Esophagus squamous epithelium (tissue), 5 donors: Measurements from ENCODE around the gene ATP10A. TPM values are rescaled to one million over a fixed set of nuclear protein-coding genes. Genes with fewer than 3 reads are reported as not detected.
"Not testable (repeated sequence)": the region's sequence is repeated elsewhere in the genome, so short reads cannot be mapped to it uniquely, and the experiment has no call there.

Experiments used
- DNase-seq: peaks from one replicate; lab custom pipeline; 2025; lab: John Stamatoyannopoulos, UW
- H3K27ac ChIP-seq, 4 donors: fragments of 200-600 bp; sonication (generic); one replicate each; pipeline ENCODE4 v1.5.1; 2016 to 2019; ENCODE audit warnings: mild to moderate bottlenecking in 1 of 4
- H3K27me3 ChIP-seq, 4 donors: fragments of 200-600 bp; sonication (generic); 1 replicate in 3 of 4; 2 replicates in 1 of 4; pipeline versions ENCODE4 v1.5.1 to v1.6.0; 2017 to 2021; ENCODE audit warnings: antibody characterized with exemption in 1 of 4
- H3K36me3 ChIP-seq, 3 donors: fragments of 200-600 bp; sonication (generic); one replicate each; pipeline ENCODE4 v1.5.1; 2016 to 2019
- H3K4me1 ChIP-seq, 3 donors: fragments of 200-600 bp; sonication (generic); one replicate each; pipeline ENCODE4 v1.5.1; 2017 to 2019
- H3K4me3 ChIP-seq, 4 donors: fragments of 200-600 bp; sonication (generic); 1 replicate in 3 of 4; 2 replicates in 1 of 4; pipeline ENCODE4 v1.5.1; 2016 to 2019; ENCODE audit warnings: mild to moderate bottlenecking in 2 of 4, moderate library complexity in 1 of 4
- H3K9me3 ChIP-seq, 3 donors: fragments of 200-600 bp; sonication (generic); one replicate each; pipeline ENCODE4 v1.5.1; 2016 to 2019
- POLR2A ChIP-seq, 4 donors: fragments of 450-650 bp; IDR thresholded peaks; one replicate each; pipeline ENCODE4 v1.6.1; 2017; ENCODE audit warnings: antibody characterized with exemption in 4 of 4, mild to moderate bottlenecking in 4 of 4, moderate library complexity in 3 of 4
- WGBS, 2 donors: methylation state at CpG; one replicate each; pipeline ENCODE4 v1.1.5; 2018; 5-methylcytosine and 5-hydroxymethylcytosine counted together
- intact Hi-C: fragments of 100-400 bp; cut with DNase I; formaldehyde crosslinking; loops from one replicate; pipeline ENCODE4 v1.15.0; 2022
- total RNA-seq, 4 donors: library from RNA; depleted of rRNA; stranded (reverse); fragments of >200 nt; gene quantifications; one replicate each; pipeline ENCODE4 v1.1.0, GENCODE V29; 2016
- TF ChIP-seq, protein P1 (sequence below), 6 experiments: fragments of 450-650 bp in 4 of 6; fragments of 200-600 bp in 2 of 6; sonication (generic) in 2 of 6; IDR thresholded peaks; one replicate each; pipeline ENCODE4 v1.5.1; 2016 to 2019; ENCODE audit warnings: antibody characterized with exemption in 6 of 6, mild to moderate bottlenecking in 4 of 6, moderate library complexity in 4 of 6
- donor health status: DM: yes; HTN: yes; CAD: no.

Gene ATP10A
- total RNA-seq, 4 donors from 2014 or later: 0.88 to 6.3 (median 1.9) TPM

DNA sequence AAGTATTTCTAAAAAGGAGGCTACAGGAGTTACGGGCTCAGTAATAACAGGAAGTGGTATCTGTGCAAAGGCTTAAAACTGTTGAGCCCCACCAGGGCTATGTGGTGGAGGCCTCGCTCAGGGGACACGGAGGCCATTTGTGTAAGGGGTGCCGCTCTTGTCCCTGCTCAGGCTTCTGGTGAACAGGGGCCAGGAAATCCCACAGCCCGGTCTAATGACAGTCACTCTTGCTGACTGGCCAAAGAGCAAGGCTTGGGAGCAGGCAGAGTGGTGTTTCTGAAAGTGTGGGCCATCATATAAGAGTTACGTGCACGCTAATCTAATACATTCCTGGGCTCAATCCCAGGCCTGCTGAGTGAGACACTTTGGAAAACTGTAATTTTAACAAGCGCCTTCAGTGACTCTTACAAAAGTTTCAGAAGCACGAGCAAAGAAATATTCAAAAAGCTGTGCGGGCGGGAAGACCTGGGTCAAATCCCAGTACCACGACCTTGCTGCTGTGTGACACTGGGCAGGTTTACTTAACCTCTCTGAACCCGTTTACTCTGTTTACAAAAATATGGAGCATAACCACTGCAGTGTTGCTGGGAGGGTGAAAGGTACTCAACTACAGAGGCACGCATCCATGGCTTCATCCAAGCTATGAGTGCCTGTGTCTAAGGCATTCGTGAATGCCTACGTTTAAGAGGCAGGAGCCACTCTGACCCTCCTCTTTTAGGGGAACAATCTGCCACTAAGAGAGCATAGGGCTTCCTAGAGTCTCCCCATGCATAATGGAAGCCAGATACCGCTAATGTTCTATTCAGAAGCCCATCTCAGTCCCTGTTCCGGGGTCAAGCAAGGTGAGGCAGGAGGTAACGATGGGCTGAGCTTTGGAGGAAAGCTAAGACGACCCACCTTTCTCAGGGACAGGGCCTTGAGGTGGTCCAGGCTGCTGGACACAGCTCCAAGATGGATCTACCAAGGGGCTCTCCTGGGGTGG is 2.0 kb downstream of the ATP10A start:
- 74% methylated on average over 12 to 19 of the region's 20 CpGs for WGBS, 2 donors
- Histone ChIP-seq H3K27me3 (peaks cover 0 to 42% (median 0%) of the 10 kb centered on the region in 4 donors), H3K4me1 (peaks cover 12 to 51% (median 17%) of the 10 kb centered on the region in 3 donors), H3K36me3 (no peaks in the 10 kb centered on the region), H3K4me3 (peak overlapping the region; percentile 43 to 84 (median 62)), H3K27ac (peak overlapping the region; percentile 53 to 88 (median 83)), H3K9me3 (no peaks in the 10 kb centered on the region)
- intact Hi-C loops: loop anchor here (5.0 kb wide), 1 partner anchor 124 kb away; no protein-coding TSS in a partner anchor
- DNase-seq: no peak
- TF ChIP-seq POLR2A (IDR thresholded peaks at IDR 0.05): no peak
- TF ChIP-seq, protein P1, sequence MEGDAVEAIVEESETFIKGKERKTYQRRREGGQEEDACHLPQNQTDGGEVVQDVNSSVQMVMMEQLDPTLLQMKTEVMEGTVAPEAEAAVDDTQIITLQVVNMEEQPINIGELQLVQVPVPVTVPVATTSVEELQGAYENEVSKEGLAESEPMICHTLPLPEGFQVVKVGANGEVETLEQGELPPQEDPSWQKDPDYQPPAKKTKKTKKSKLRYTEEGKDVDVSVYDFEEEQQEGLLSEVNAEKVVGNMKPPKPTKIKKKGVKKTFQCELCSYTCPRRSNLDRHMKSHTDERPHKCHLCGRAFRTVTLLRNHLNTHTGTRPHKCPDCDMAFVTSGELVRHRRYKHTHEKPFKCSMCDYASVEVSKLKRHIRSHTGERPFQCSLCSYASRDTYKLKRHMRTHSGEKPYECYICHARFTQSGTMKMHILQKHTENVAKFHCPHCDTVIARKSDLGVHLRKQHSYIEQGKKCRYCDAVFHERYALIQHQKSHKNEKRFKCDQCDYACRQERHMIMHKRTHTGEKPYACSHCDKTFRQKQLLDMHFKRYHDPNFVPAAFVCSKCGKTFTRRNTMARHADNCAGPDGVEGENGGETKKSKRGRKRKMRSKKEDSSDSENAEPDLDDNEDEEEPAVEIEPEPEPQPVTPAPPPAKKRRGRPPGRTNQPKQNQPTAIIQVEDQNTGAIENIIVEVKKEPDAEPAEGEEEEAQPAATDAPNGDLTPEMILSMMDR (IDR thresholded peaks at IDR 0.05): no peak

DNA sequence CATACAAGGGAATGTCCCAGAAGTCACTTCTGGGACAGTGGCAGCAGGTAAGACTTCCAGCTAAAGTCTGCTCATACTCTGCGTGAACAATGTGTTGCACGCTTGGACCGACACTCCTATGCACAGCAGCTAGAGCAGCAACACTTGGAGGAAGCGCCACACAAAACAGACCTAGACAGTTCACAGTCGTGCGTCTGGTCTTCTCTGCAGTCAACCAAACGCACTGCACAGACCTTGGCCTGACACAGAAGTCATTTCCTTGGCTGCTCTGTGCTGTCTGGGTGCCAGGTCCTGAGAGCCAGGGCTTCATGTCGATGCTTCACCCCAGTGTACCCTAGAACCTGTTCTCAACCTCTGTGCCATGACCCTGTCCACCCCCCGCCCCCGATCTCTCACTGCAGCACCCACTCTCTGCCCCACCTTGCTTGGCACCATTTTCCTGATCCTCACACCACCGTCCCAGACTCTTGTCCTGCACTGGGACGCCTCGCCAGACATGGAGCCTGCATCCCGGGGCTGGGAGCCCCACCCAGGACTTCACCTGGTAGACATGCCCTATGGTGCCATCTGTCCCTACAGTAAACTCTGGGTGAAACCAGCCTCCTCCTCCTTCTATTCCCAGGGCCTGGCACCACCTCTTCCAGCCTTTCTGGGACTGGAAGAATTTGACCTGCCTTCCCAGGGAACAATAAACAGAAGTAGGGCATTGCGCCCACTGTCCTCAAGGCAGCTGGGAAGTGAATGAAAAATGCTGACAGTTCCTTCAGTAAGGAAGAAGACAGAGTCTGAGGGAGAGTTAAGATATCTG is 3.1 kb downstream of the ATP10A start:
- Histone ChIP-seq H3K4me3 (peak overlapping the region in 2 of 4 donors; percentile 67 to 84), H3K9me3 (no peaks in the 10 kb centered on the region), H3K36me3 (no peaks in the 10 kb centered on the region), H3K4me1 (peaks cover 12 to 51% (median 17%) of the 10 kb centered on the region in 3 donors), H3K27ac (peak overlapping the region; percentile 26 to 88 (median 83)), H3K27me3 (peaks cover 0 to 42% (median 0%) of the 10 kb centered on the region in 4 donors)
- 48 to 69% methylated on average over 9 to 15 of the region's 15 CpGs for WGBS, 2 donors
- TF ChIP-seq, protein P1 (IDR thresholded peaks at IDR 0.05): no peak
- TF ChIP-seq POLR2A (IDR thresholded peaks at IDR 0.05): no peak
- no peak for DNase-seq
- intact Hi-C loops: loop anchor here (5.0 kb wide), 1 partner anchor 123 kb away; no protein-coding TSS in a partner anchor

DNA sequence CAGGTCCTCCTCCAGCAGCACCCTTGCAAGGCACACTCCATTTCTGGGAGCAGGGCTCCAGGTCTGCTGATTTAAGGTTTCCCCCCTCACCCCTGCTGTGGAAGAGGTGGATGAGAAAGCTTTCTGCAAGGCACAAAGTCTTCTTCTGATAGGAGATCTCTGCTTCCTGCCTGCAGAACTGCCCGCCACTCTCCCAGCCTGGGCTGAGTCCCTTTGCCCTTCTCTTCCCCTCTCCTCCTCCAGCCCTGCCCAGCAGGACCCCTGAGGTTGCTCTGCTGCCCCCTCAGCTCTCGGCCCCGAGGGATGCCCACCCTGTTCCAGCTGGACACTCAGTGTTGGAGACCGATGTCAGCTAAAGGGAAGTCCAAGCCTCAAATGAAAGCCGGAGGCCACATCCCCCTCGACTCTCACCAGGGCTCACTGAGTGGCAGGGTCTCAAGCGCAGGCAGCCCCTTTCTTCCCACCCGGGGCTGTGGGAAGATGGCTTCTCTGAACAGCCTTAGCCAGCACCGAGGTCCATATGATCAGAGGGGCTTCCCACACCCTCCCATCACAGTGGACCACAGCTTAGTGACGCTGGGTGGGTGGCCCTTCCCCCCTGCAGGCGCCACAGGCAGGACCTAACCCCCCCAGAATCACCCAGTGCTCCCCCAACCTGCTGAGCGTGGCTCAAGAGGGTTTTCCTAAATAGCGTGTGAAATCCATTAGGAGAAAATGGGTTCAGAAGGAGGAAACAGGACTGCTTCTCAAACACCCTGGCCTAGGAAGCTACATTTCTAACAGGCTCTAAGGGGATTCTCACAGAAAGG is 4.0 kb downstream of the ATP10A start:
- 74 to 88% methylated on average over 3 of the region's 13 CpGs for WGBS, 2 donors
- DNase-seq: no peak
- Histone ChIP-seq H3K4me3 (peak overlapping the region in 2 of 4 donors; percentile 1 to 84), H3K4me1 (peaks cover 12 to 51% (median 17%) of the 10 kb centered on the region in 3 donors), H3K27ac (peak overlapping the region in 3 of 4 donors; percentile 83 to 88 (median 83)), H3K9me3 (no peaks in the 10 kb centered on the region), H3K36me3 (no peaks in the 10 kb centered on the region), H3K27me3 (peaks cover 0 to 37% (median 0%) of the 10 kb centered on the region in 4 donors)
- intact Hi-C loops: no loop called here
- TF ChIP-seq, protein P1 (IDR thresholded peaks at IDR 0.05): no peak
- no peak for TF ChIP-seq POLR2A (IDR thresholded peaks at IDR 0.05)

DNA sequence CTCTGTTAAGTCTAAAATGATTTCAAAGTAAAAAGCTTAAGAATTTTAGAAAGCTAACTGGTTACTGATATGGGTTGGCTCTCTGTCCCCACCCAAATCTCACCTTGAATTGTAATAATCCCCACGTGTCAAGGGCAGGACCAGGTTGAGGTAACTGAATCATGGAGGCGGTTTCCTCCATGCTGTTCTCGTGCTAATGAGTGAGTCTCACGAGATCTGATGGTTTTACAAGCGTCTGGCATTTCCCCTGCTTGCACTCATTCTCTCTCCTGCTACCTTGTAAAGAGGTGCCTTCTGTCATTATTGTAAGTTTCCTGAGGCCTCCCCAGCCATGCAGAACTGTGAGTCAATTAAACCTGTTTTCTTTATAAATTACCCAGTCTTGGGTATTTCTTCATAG is 7.1 kb downstream of the ATP10A start:
- 79 to 82% methylated on average over 5 of the region's 5 CpGs for WGBS, 2 donors
- H3K36me3 ChIP-seq, H3K9me3 ChIP-seq, DNase-seq, H3K27me3 ChIP-seq, intact Hi-C loops, H3K27ac ChIP-seq, H3K4me3 ChIP-seq: not testable (repeated sequence)
- peaks cover 0 to 41% (median 6%) of the 10 kb centered on the region in 3 donors for H3K4me1 ChIP-seq
